Thyroid gland (tissue), 4 donors: ENCODE measurements around the gene ULK2.
A peak's percentile ranks its signal among the peaks of the same experiment; 100 is the strongest.

Source experiments
- POLR2A ChIP-seq, 2 donors: fragments of 450-650 bp; IDR thresholded peaks; one replicate each; pipeline ENCODE4 v1.6.1; 2017; ENCODE audit warnings: antibody characterized with exemption in 2 of 2, mild to moderate bottlenecking in 2 of 2, moderate library complexity in 1 of 2
- TF ChIP-seq, protein P1 (sequence below), 6 experiments: fragments of 200-600 bp in 3 of 6; fragments of 450-650 bp in 3 of 6; sonication (generic) in 3 of 6; IDR thresholded peaks; one replicate each; pipeline ENCODE4 v1.5.1; 2016 to 2019; ENCODE audit warnings: antibody characterized with exemption in 6 of 6, mild to moderate bottlenecking in 2 of 6, inconsistent platforms in 1 of 6, moderate library complexity in 1 of 6

GRCh38 chr17:19753051-19753509 is 114.7 kb downstream of the ULK2 start:
- TF ChIP-seq, protein P1, sequence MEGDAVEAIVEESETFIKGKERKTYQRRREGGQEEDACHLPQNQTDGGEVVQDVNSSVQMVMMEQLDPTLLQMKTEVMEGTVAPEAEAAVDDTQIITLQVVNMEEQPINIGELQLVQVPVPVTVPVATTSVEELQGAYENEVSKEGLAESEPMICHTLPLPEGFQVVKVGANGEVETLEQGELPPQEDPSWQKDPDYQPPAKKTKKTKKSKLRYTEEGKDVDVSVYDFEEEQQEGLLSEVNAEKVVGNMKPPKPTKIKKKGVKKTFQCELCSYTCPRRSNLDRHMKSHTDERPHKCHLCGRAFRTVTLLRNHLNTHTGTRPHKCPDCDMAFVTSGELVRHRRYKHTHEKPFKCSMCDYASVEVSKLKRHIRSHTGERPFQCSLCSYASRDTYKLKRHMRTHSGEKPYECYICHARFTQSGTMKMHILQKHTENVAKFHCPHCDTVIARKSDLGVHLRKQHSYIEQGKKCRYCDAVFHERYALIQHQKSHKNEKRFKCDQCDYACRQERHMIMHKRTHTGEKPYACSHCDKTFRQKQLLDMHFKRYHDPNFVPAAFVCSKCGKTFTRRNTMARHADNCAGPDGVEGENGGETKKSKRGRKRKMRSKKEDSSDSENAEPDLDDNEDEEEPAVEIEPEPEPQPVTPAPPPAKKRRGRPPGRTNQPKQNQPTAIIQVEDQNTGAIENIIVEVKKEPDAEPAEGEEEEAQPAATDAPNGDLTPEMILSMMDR (IDR thresholded peaks at IDR 0.05) = no peak
- TF ChIP-seq POLR2A (IDR thresholded peaks at IDR 0.05) = peak in 1 of 2 donors; percentile 54
